Choroid plexus epithelial cell (primary cell): ENCODE data around the gene FRYL.
"Not testable (repeated sequence)": the region's sequence is repeated elsewhere in the genome, so short reads cannot be mapped to it uniquely, and the experiment has no call there.

Experiments used
- DNase-seq: peaks from one replicate; pipeline ENCODE4 v3.0.0-alpha.2; 2010; ENCODE audit warnings: low read depth
- H3K4me3 ChIP-seq: 2 replicates; pipeline ENCODE4 v1.5.1; 2011; ENCODE audit warnings: low read depth, mild to moderate bottlenecking, control low read depth, low read length, moderate library complexity
- TF ChIP-seq, protein P1 (sequence below): conservative IDR thresholded peaks from 2 replicates; pipeline ENCODE4 v1.5.1; 2011; ENCODE audit warnings: low read depth, mild to moderate bottlenecking, control low read depth, inconsistent platforms, low read length, moderate library complexity

Gene FRYL

DNA sequence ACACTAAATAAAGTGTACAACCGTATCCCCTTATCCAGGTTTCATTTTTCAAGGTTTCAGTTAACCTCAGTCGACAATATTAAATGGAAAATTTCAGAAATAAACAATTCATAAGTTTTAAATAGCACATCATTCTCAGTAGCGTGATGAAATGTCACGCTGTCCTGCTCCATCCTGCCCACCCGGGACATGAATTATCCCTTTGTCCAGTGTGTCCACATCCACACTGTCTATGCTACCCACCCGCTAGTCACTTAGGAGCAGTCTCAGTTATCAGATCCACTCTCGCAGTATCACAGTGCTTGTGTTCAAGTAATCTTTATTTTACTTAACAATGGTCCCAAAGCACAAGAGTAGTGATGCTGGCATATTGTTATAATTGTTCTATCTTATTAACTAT lies 54.7 kb downstream of the FRYL start:
- no peak overlapping the region for H3K4me3 ChIP-seq
- TF ChIP-seq, protein P1, sequence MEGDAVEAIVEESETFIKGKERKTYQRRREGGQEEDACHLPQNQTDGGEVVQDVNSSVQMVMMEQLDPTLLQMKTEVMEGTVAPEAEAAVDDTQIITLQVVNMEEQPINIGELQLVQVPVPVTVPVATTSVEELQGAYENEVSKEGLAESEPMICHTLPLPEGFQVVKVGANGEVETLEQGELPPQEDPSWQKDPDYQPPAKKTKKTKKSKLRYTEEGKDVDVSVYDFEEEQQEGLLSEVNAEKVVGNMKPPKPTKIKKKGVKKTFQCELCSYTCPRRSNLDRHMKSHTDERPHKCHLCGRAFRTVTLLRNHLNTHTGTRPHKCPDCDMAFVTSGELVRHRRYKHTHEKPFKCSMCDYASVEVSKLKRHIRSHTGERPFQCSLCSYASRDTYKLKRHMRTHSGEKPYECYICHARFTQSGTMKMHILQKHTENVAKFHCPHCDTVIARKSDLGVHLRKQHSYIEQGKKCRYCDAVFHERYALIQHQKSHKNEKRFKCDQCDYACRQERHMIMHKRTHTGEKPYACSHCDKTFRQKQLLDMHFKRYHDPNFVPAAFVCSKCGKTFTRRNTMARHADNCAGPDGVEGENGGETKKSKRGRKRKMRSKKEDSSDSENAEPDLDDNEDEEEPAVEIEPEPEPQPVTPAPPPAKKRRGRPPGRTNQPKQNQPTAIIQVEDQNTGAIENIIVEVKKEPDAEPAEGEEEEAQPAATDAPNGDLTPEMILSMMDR = no peak
- no peak for DNase-seq

DNA sequence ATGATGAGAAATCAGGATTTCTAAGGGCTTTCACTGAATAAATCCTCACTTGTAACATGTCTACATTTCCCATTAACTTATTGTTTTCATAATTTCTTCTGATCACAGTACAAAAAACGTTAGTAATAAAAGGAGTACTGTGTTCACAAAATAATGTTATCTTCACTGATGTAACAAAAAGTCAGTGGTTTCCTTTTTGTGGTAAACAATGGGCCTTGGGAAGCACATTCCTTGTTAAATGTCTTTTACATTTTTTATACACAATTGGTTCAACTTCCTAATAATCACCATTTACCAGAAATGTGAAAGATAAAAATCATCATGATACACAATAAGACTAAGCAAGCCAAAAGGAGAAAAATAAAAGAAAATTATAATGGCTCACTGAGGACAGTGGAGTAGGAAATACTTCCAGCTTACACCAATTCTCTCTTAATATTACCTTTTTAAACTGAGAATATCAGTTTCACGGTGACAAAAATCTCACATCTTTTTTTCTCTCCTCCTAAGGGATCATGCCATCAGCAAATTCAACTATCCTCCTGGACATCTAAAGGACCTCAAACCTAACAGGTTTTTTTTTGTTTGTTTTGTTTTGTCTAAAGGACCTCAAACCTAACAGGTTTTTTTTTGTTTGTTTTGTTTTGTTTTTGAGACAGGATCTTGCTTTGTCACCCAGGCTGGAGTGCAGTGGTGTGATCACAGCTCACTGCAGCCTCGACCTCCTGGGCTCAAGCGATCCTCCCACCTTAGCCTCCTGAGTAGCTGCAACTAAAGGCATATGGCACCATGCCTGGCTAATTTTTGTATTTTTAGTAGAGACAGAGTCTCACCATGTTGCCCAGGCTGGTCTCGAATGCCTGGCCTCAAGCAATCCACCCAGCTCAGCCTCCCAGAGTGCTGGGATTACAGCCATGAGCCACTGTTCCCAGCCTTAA lies 57.3 kb downstream of the FRYL start:
- TF ChIP-seq, protein P1 = no peak
- DNase-seq = peak; percentile 52
- no peak overlapping the region for H3K4me3 ChIP-seq

DNA sequence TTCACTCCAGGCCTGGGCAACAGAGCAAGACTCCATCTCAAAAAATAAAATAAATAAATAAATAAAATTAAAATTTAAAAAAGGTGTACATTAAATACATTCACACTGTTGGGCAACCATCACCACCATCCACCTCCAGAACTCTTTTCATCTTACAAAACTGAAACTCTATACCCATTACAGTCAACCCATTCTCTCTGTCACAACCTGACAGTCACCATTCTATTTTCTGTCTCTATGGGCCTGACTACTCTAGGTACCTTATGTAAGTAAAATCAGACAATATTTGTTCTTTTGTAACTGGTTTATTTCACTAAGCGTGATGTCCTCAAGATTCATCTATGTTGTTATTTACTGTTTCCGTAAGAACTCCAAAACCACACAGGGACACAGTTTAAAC lies 59.6 kb downstream of the FRYL start:
- TF ChIP-seq, protein P1 = no peak
- DNase-seq = no peak
- no peak overlapping the region for H3K4me3 ChIP-seq

DNA sequence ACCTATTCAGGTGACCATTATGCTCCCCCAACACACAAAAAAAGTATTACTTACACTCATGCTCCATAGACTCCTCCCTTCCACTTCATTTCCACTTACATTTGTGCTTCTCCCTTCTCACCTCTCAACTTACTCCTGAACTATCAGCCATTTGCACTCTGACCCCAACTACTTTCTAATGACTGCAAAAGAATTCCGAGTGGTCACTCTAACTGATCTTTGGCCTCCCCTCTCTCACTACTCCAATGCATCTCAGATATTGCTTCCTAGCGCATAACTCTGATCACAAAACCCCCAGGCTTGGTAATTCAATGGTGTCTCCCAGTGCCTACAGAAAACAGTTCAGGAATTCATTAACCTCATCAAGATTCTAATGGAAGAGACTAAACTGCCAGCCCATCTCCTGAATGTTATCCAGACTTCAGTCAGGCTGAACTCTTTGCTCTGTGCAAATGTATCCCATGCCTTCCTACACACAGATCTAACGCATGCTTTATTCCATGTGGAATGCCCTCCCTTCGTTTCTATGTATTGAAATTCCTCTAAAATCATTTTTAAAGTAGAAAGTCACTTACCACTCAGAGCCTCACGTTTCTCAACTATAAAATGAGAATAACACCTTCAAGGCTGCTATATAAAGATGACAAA lies 61.1 kb downstream of the FRYL start:
- H3K4me3 ChIP-seq = no peak overlapping the region
- TF ChIP-seq, protein P1 = no peak
- no peak for DNase-seq

DNA sequence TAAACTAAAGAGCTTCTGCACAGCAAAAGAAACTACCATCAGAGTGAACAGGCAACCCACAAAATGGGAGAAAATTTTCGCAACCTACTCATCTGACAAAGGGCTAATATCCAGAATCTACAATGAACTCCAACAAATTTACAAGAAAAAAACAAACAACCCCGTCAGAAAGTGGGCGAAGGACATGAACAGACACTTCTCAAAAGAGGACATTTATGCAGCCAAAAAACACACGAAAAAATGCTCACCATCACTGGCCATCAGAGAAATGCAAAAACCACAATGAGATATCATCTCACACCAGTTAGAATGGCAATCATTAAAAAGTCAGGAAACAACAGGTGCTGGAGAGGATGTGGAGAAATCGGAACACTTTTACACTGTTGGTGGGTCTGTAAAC lies 63.8 kb downstream of the FRYL start:
- not testable (repeated sequence) for H3K4me3 ChIP-seq, DNase-seq

DNA sequence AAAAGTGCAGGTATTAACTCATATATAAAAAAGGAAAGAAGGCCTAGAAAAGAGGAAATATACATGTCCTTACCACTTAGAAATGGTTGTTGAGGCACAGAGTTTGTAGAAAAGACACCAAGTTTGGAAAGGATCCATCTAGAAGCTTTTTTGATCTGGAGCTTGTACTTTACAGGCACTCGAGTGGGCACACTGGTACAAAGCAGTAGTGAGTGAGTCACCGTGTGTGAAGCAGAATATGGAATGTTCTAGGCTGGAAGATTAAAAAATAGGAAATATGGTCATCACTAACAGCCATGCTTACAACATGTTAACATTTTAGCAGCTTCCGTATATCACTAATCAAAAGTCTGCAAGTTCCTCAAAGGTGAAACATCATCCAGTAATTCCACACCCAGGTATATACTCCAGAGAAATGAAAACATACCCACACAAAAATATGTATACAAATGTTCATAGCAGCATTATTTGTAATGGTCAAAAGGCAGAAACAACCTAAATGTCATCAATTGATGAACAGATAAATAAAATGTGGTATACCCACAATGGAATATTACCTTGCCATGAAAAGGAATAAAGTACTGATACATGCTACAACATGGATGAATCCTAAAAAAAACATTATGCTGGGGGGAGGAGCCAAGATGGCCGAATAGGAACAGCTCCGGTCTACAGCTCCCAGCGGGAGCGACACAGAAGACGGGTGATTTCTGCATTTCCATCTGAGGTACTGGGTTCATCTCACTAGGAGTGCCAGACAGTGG lies 69.5 kb downstream of the FRYL start:
- no peak overlapping the region for H3K4me3 ChIP-seq
- TF ChIP-seq, protein P1 = no peak
- peak; percentile 45 for DNase-seq

DNA sequence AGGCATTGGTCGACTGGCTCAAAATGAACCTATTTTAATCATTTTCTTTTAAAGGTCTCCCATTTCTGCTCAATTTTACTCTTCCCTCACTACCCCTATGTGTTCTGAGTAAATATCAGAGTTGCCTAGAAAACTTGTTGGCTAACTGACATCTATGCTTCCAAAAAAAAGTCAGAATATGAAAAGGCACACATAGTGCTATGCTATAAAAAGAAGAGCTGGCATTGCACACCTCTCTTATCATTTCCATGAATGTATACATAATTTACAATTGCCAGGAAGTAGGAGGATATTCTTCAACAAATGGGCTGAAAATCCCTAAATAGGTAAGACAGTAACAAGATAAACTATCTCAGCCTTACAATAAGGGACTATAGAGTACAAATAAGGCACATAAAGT lies 70.2 kb downstream of the FRYL start:
- TF ChIP-seq, protein P1 = no peak
- DNase-seq = no peak
- no peak overlapping the region for H3K4me3 ChIP-seq
